ENCODE data around the gene PDZK1IP1.
A peak's percentile ranks its signal among the peaks of the same experiment; 100 is the strongest.

The PDZK1IP1 gene

DNA sequence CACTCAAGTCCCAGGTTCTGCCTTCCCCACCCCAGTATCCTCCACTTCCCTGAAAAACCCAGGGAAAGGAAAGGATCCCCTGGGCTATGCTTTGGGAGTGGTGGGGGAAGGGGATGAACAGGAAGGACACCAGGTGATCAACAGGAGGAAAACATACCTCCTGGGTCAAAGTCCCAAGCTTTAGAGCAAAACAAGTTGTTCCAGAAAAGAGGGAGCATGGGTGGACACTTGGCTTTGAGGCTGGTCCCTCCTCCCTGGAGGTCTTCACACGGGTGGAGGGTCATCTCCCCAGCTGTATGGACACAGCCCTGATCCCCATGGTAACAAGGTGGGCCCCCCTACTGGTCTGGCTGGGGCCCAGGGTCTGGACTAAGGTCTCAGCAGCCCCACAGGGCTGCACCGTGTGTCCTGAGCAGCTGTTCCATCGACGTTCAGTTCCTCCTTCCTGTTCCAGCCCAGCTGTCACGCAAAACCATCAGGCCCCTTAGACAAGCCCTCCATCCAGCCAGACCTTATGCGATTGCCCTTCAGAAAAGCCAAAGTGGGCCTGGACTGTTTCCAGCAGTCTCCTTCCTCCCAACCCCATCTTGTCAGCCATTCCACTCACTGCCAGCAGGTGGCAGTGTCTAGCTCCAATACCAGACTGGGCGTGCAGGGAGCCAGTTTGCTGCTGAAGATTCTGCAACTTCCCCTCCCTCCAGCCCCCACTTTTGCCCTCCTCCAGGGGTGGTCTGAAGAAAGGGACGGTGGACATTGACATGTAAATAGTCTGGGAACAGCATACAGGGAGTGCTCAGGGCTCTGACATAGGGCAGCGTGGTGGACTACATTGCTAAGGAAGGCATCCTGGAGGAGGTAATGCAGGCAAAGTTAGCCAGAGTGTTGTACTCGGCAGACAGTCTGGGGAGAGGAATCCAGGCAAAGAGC, 2.9 kb upstream of the PDZK1IP1 start:
- DNase-seq (ENCODE audit: low read depth, low spot score): peak; percentile 98
- Histone ChIP-seq H3K4me3 (ENCODE audit: insufficient read length, low read depth) (no peak overlapping the region), H3K9ac (ENCODE audit: insufficient read length, low read depth) (peak overlapping the region; percentile 26), H3K9me3 (ENCODE audit: insufficient read depth, low read length) (no peaks in the 10 kb centered on the region), H3K27me3 (ENCODE audit: insufficient read depth, insufficient read length) (peaks cover 5% of the 10 kb centered on the region), H3K4me1 (ENCODE audit: insufficient read depth, insufficient read length) (peaks cover 27% of the 10 kb centered on the region), H3K36me3 (ENCODE audit: insufficient read depth, insufficient read length, low read length) (no peaks in the 10 kb centered on the region)
- TF ChIP-seq YY1 (IDR thresholded peaks at IDR 0.05; ENCODE audit: insufficient read depth, insufficient read length) (no peak), ZNF274 (IDR thresholded peaks at IDR 0.05; ENCODE audit: low read depth, low read length) (no peak), SUZ12 (IDR thresholded peaks at IDR 0.05; ENCODE audit: extremely low read depth, insufficient read depth, insufficient read length) (no peak)

DNA sequence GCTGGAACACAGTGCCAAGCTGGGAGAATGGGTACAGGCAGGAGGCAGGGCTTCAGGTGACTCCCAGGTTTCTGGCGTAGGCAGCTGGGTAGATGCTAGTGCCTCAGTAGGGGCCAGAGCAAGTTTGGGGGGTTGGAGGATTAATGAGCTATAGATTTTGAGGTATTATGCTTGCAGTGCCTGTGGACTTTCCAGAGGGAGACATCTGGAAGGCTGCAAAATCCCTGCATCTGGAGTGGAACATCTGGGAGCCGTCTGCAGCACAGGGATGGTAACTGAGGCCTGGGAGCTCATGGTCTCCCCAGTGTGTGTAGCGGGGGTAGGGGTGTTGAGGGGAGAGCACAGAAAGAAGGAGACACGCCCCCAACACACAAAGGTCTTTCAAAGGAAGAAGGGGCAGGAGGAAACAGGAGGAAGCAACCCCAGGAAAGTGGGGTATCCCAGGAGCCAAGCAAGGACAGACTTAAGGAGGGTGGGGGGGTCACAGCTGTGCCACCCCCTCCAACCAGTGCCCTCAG, 2.2 kb upstream of the PDZK1IP1 start:
- Histone ChIP-seq H3K4me3 (ENCODE audit: insufficient read length, low read depth) (no peak overlapping the region), H3K9me3 (ENCODE audit: insufficient read depth, low read length) (no peaks in the 10 kb centered on the region), H3K9ac (ENCODE audit: insufficient read length, low read depth) (no peak overlapping the region), H3K27me3 (ENCODE audit: insufficient read depth, insufficient read length) (peaks cover 5% of the 10 kb centered on the region), H3K36me3 (ENCODE audit: insufficient read depth, insufficient read length, low read length) (no peaks in the 10 kb centered on the region), H3K4me1 (ENCODE audit: insufficient read depth, insufficient read length) (peaks cover 27% of the 10 kb centered on the region)
- TF ChIP-seq SUZ12 (IDR thresholded peaks at IDR 0.05; ENCODE audit: extremely low read depth, insufficient read depth, insufficient read length) (no peak), ZNF274 (IDR thresholded peaks at IDR 0.05; ENCODE audit: low read depth, low read length) (no peak), YY1 (IDR thresholded peaks at IDR 0.05; ENCODE audit: insufficient read depth, insufficient read length) (no peak)
- no peak for DNase-seq (ENCODE audit: low read depth, low spot score)

DNA sequence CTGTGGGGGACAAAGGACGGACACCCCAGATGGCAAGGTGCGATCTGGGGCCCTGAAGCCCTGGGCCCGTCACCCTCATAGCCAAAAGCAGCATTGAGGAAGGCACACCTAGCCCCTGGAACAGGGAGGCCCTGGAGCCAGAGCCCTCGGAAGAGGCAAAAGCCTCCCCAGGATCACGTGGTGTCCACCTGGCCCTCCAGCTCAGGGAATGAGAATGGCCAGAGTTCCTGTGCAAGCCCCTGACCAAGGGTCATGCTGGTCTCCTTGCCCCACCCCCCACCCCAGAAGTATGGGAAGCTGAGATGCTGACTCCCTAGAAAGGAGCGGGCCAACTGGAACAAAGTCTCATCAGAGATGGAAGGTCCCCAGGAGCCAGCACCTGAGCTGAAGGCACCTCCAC, 1.0 kb upstream of the PDZK1IP1 start:
- peaks cover 5% of the 10 kb centered on the region for H3K27me3 ChIP-seq (ENCODE audit: insufficient read depth, insufficient read length)
- H3K4me3 ChIP-seq (ENCODE audit: insufficient read length, low read depth): no peak overlapping the region

GRCh38 chr1:47190509-47190855, 646 bp upstream of the PDZK1IP1 start:
- peaks cover 27% of the 10 kb centered on the region for H3K4me1 ChIP-seq (ENCODE audit: insufficient read depth, insufficient read length)
- DNase-seq (ENCODE audit: low read depth, low spot score): no peak

More for the DNA sequence above, 1.0 kb upstream of the PDZK1IP1 start:
- Histone ChIP-seq H3K9ac (ENCODE audit: insufficient read length, low read depth) (no peak overlapping the region), H3K4me1 (ENCODE audit: insufficient read depth, insufficient read length) (peaks cover 27% of the 10 kb centered on the region), H3K9me3 (ENCODE audit: insufficient read depth, low read length) (no peaks in the 10 kb centered on the region), H3K36me3 (ENCODE audit: insufficient read depth, insufficient read length, low read length) (no peaks in the 10 kb centered on the region)
- no peak for DNase-seq (ENCODE audit: low read depth, low spot score)
- TF ChIP-seq ZNF274 (IDR thresholded peaks at IDR 0.05; ENCODE audit: low read depth, low read length) (no peak), SUZ12 (IDR thresholded peaks at IDR 0.05; ENCODE audit: extremely low read depth, insufficient read depth, insufficient read length) (no peak), YY1 (IDR thresholded peaks at IDR 0.05; ENCODE audit: insufficient read depth, insufficient read length) (no peak)

GRCh38 chr1:47188791-47189785, 748 bp downstream of the PDZK1IP1 start:
- no peak for DNase-seq (ENCODE audit: low read depth, low spot score)
- Histone ChIP-seq H3K27me3 (ENCODE audit: insufficient read depth, insufficient read length) (no peaks in the 10 kb centered on the region), H3K36me3 (ENCODE audit: insufficient read depth, insufficient read length, low read length) (no peaks in the 10 kb centered on the region), H3K4me1 (ENCODE audit: insufficient read depth, insufficient read length) (peaks cover 27% of the 10 kb centered on the region), H3K4me3 (ENCODE audit: insufficient read length, low read depth) (no peak overlapping the region), H3K9me3 (ENCODE audit: insufficient read depth, low read length) (no peaks in the 10 kb centered on the region; the same call in 1 of the 2 replicates), H3K9ac (ENCODE audit: insufficient read length, low read depth) (no peak overlapping the region)
- no peak for TF ChIP-seq ZNF274 (IDR thresholded peaks at IDR 0.05; ENCODE audit: low read depth, low read length)
- no peak for TF ChIP-seq YY1 (IDR thresholded peaks at IDR 0.05; ENCODE audit: insufficient read depth, insufficient read length)
- no peak for TF ChIP-seq SUZ12 (IDR thresholded peaks at IDR 0.05; ENCODE audit: extremely low read depth, insufficient read depth, insufficient read length)

More at GRCh38 chr1:47190509-47190855, 646 bp upstream of the PDZK1IP1 start:
- H3K9ac ChIP-seq (ENCODE audit: insufficient read length, low read depth): no peak overlapping the region
- TF ChIP-seq SUZ12 (IDR thresholded peaks at IDR 0.05; ENCODE audit: extremely low read depth, insufficient read depth, insufficient read length) (no peak), YY1 (IDR thresholded peaks at IDR 0.05; ENCODE audit: insufficient read depth, insufficient read length) (no peak), ZNF274 (IDR thresholded peaks at IDR 0.05; ENCODE audit: low read depth, low read length) (no peak)
- peaks cover 5% of the 10 kb centered on the region for H3K27me3 ChIP-seq (ENCODE audit: insufficient read depth, insufficient read length)
- H3K36me3 ChIP-seq (ENCODE audit: insufficient read depth, insufficient read length, low read length): no peaks in the 10 kb centered on the region
- no peaks in the 10 kb centered on the region for H3K9me3 ChIP-seq (ENCODE audit: insufficient read depth, low read length)
- H3K4me3 ChIP-seq (ENCODE audit: insufficient read length, low read depth): no peak overlapping the region

GRCh38 chr1:47187926-47188250, 1.9 kb downstream of the PDZK1IP1 start:
- Histone ChIP-seq H3K4me1 (ENCODE audit: insufficient read depth, insufficient read length) (peaks cover 36% of the 10 kb centered on the region), H3K4me3 (ENCODE audit: insufficient read length, low read depth) (no peak overlapping the region), H3K27me3 (ENCODE audit: insufficient read depth, insufficient read length) (no peaks in the 10 kb centered on the region), H3K9ac (ENCODE audit: insufficient read length, low read depth) (no peak overlapping the region), H3K9me3 (ENCODE audit: insufficient read depth, low read length) (no peaks in the 10 kb centered on the region; the same call in 1 of the 2 replicates), H3K36me3 (ENCODE audit: insufficient read depth, insufficient read length, low read length) (no peaks in the 10 kb centered on the region)
- DNase-seq (ENCODE audit: low read depth, low spot score): no peak
- TF ChIP-seq ZNF274 (IDR thresholded peaks at IDR 0.05; ENCODE audit: low read depth, low read length): no peak
- TF ChIP-seq SUZ12 (IDR thresholded peaks at IDR 0.05; ENCODE audit: extremely low read depth, insufficient read depth, insufficient read length): no peak

Measured in NT2/D1 (cell line).